K562 (cell line): ENCODE measurements around the gene SLC7A8. TPM values are rescaled to one million over a fixed set of nuclear protein-coding genes. Genes with fewer than 3 reads are reported as not detected.

Experiments used
- CREB5 ChIP-seq: fragments of 250-450 bp; sonication (Bioruptor Pico); IDR thresholded peaks from 2 replicates; pipeline ENCODE4 v1.5.0; 2020; ENCODE audit warnings: mild to moderate bottlenecking
- ETV5 ChIP-seq: sonication (generic); formaldehyde crosslinking; IDR thresholded peaks from 2 replicates; pipeline ENCODE4 v1.4.0; 2020; ENCODE audit warnings: low read depth, mild to moderate bottlenecking, missing genetic modification reagents
- FIP1L1 ChIP-seq: fragments of 200-400 bp; formaldehyde crosslinking; IDR thresholded peaks from 2 replicates; pipeline ENCODE4 v1.6.1; 2018; ENCODE audit warnings: mild to moderate bottlenecking, low read depth, low read length; ENCODE audit not compliant: poor library complexity, severe bottlenecking
- FOXA1 ChIP-seq: fragments of 450-650 bp; IDR thresholded peaks from 2 replicates; pipeline ENCODE4 v1.6.1; 2016; ENCODE audit warnings: mild to moderate bottlenecking, borderline replicate concordance
- GABPB1 ChIP-seq: sonication (generic); formaldehyde crosslinking; IDR thresholded peaks from 2 replicates; pipeline ENCODE4 v1.8.0; 2022; ENCODE audit warnings: mild to moderate bottlenecking, missing genetic modification reagents
- KDM4B ChIP-seq, 2 experiments: fragments of 450-650 bp in 1 of 2; sonication (generic) in 1 of 2; IDR thresholded peaks; 2 replicates each; pipeline ENCODE4 v1.6.1; 2016 to 2017; ENCODE audit warnings: borderline replicate concordance in 2 of 2, antibody characterized with exemption in 1 of 2, low read depth in 1 of 2, mild to moderate bottlenecking in 1 of 2
- KLF6 ChIP-seq: fragments of 250-450 bp; sonication (Bioruptor Pico); IDR thresholded peaks from 2 replicates; pipeline ENCODE4 v1.4.0; 2020; ENCODE audit warnings: mild to moderate bottlenecking, moderate library complexity, borderline replicate concordance
- NR1H2 ChIP-seq: sonication (generic); formaldehyde crosslinking; IDR thresholded peaks from 2 replicates; pipeline ENCODE4 v1.4.0; 2020; ENCODE audit warnings: mild to moderate bottlenecking, missing genetic modification reagents
- PATZ1 ChIP-seq: fragments of 250-450 bp; sonication (Bioruptor Pico); IDR thresholded peaks from 2 replicates; pipeline ENCODE4 v1.5.0; 2020; ENCODE audit warnings: mild to moderate bottlenecking, borderline replicate concordance
- TAF7 ChIP-seq: fragments of 450-650 bp; IDR thresholded peaks from 2 replicates; pipeline ENCODE4 v1.6.1; 2016; ENCODE audit warnings: missing genetic modification characterization, missing compliant biosample characterization
- VEZF1 ChIP-seq: fragments of 200-800 bp; sonication (Bioruptor generic); IDR thresholded peaks from 2 replicates; pipeline ENCODE4 v1.6.1; 2017; ENCODE audit warnings: missing genetic modification characterization, missing compliant biosample characterization
- YBX1 ChIP-seq: fragments of 450-650 bp; IDR thresholded peaks from 2 replicates; pipeline ENCODE4 v1.7.1; 2016; ENCODE audit warnings: mild to moderate bottlenecking
- ZBTB2 ChIP-seq: fragments of 450-650 bp; IDR thresholded peaks from 2 replicates; pipeline ENCODE4 v1.6.1; 2016; ENCODE audit warnings: antibody characterized with exemption
- ZNF384 ChIP-seq: IDR thresholded peaks from 2 replicates; pipeline ENCODE4 v1.6.1; 2012; ENCODE audit warnings: low read depth, low read length, improper control_type of control experiment
- ZNF431 ChIP-seq: sonication (generic); formaldehyde crosslinking; IDR thresholded peaks from 2 replicates; pipeline ENCODE4 v1.8.0; 2022; ENCODE audit warnings: mild to moderate bottlenecking, missing genetic modification reagents
- ZNF639 ChIP-seq, 2 experiments: fragments of 200-800 bp in 1 of 2; sonication (Bioruptor generic) in 1 of 2; sonication (generic) in 1 of 2; formaldehyde crosslinking in 1 of 2; IDR thresholded peaks in 1 of 2; conservative IDR thresholded peaks in 1 of 2; 2 replicates each; pipeline versions ENCODE4 v1.5.0 to v1.6.1; 2016 to 2020; ENCODE audit warnings: missing compliant biosample characterization in 1 of 2, missing genetic modification characterization in 1 of 2, missing genetic modification reagents in 1 of 2
- ZZZ3 ChIP-seq: fragments of 450-650 bp; IDR thresholded peaks from 2 replicates; pipeline ENCODE4 v1.6.1; 2016; ENCODE audit warnings: antibody characterized with exemption, mild to moderate bottlenecking, moderate library complexity
- polyA plus RNA-seq, 8 experiments: library from polyadenylated mRNA; depleted of rRNA in 4 of 8; stranded (reverse) in 5 of 8; unstranded in 3 of 8; fragments of >200 nt; fragmentation: Nextera tagmentation in 2 of 8; fragmentation: Illumina TruSeq in 1 of 8; extraction: Ambion mirVana in 2 of 8; extraction: Trizol in 1 of 8; gene quantifications; 2 replicates each; pipeline versions ENCODE4 v1.2.1 to v1.2.3, GENCODE V29; 2011 to 2014; ENCODE audit warnings: inconsistent platforms in 1 of 8, missing spikeins in 1 of 8
- total RNA-seq, 7 experiments: library from RNA; depleted of rRNA in 6 of 7; stranded (reverse); fragments of >200 nt in 6 of 7; fragmentation: Illumina TruSeq in 2 of 7; extraction: Trizol in 2 of 7; gene quantifications; 2 replicates each; pipeline versions ENCODE4 v1.2.1 to v1.2.3, GENCODE V29; 2011 to 2021; ENCODE audit warnings: low replicate concordance in 1 of 7

The SLC7A8 gene
- total and polyA plus RNA-seq, 9 of the 15 experiments (the other 6 are each of a cell fraction or from before 2014, with no cell fraction given) = 2.0 to 33.0 (median 6.0) TPM

- TF ChIP-seq ZNF384 (0 out of 2 replicates have a peak, but pooled peaks have one; percentile 22), YBX1 (no peak), ZNF639 (CRISPR knock-in tag; conservative IDR thresholded peaks at IDR 0.05 in 1 of 2, IDR thresholded peaks at IDR 0.05 in 1 of 2) (peak in 1 of 2 experiments; percentile 47; a peak in 1 of 4 replicates), FOXA1 (no peak), KLF6 (CRISPR knock-in tag) (peak; percentile 46; the same call in 1 of the 2 replicates), PATZ1 (CRISPR knock-in tag) (peak; percentile 58; the same call in 1 of the 2 replicates), CREB5 (no peak), ZNF431 (no peak), FIP1L1 (no peak), KDM4B (IDR thresholded peaks at IDR 0.05; ENCODE audit: borderline replicate concordance in 2 of 2, low read depth in 1 of 2) (0 out of 4 replicates have a peak, but pooled peaks of 1 of the 2 experiments have one; percentile 56), ETV5 (CRISPR knock-in tag) (peak; percentile 59; the same call in 1 of the 2 replicates), VEZF1 (peak; percentile 89), TAF7 (tag) (peak; percentile 85), GABPB1 (CRISPR knock-in tag) (peak; percentile 68; the same call in 1 of the 2 replicates), ZBTB2 (0 out of 2 replicates have a peak, but pooled peaks have one; percentile 44), NR1H2 (CRISPR knock-in tag) (no peak), ZZZ3 (peak; percentile 85; the same call in 1 of the 2 replicates)
Observed at GRCh38 chr14:23095196-23096108, 88.0 kb downstream of the SLC7A8 start, which contains the start of gene C14orf119 (continued).
